ENCODE data around the gene LDLR. TPM values are rescaled to one million over a fixed set of nuclear protein-coding genes. Genes with fewer than 3 reads are reported as not detected.
"Not testable (repeated sequence)": the region's sequence is repeated elsewhere in the genome, so short reads cannot be mapped to it uniquely, and the experiment has no call there.

The LDLR gene
- total RNA-seq, 3 donors from 2014 or later: 36.2 to 40.7 (median 39.0) TPM

GRCh38 chr19:11154683-11155047, 65.4 kb downstream of the LDLR start:
- H3K36me3 Mint-ChIP-seq (ENCODE audit: insufficient read depth): no peaks in the 10 kb centered on the region
- ATAC-seq (no peak), DNase-seq (no peak)

GRCh38 chr19:11155373-11156120, 66.3 kb downstream of the LDLR start, which contains the start of gene SPC24:
SPC24 (minus strand) TSS chr19:11155782; CDS start chr19:11155776, 6 bp downstream.
- peak; percentile 99 for ATAC-seq
- Mint-ChIP-seq H3K36me3 (ENCODE audit: insufficient read depth) (no peaks in the 10 kb centered on the region), H3K9me3 (no peaks in the 10 kb centered on the region), H3K4me3 (peak within 1 kb of the TSS; percentile 83), H3K4me1 (ENCODE audit: low read depth) (peaks cover 10% of the 10 kb centered on the region), H3K27me3 (ENCODE audit: low read depth) (no peaks in the 10 kb centered on the region)
- DNase-seq: peak; percentile 80

More at GRCh38 chr19:11154683-11155047, 65.4 kb downstream of the LDLR start:
- Mint-ChIP-seq H3K4me1 (ENCODE audit: low read depth) (peaks cover 10% of the 10 kb centered on the region), H3K9me3 (no peaks in the 10 kb centered on the region), H3K27me3 (ENCODE audit: low read depth) (no peaks in the 10 kb centered on the region), H3K4me3 (peak overlapping the region; percentile 83)

GRCh38 chr19:11159598-11160439, 70.6 kb downstream of the LDLR start:
- H3K4me3 Mint-ChIP-seq: no peak overlapping the region
- no peak for DNase-seq
- H3K36me3 Mint-ChIP-seq (ENCODE audit: insufficient read depth): no peaks in the 10 kb centered on the region
- H3K4me1 Mint-ChIP-seq (ENCODE audit: low read depth): peaks cover 4% of the 10 kb centered on the region
- no peaks in the 10 kb centered on the region for H3K9me3 Mint-ChIP-seq
- no peaks in the 10 kb centered on the region for H3K27me3 Mint-ChIP-seq (ENCODE audit: low read depth)
- ATAC-seq: no peak

GRCh38 chr19:11160440-11160768, 71.1 kb downstream of the LDLR start:
- not testable (repeated sequence) for DNase-seq; ATAC-seq; H3K27me3 Mint-ChIP-seq (ENCODE audit: low read depth); H3K36me3 Mint-ChIP-seq (ENCODE audit: insufficient read depth); H3K9me3 Mint-ChIP-seq; H3K4me1 Mint-ChIP-seq (ENCODE audit: low read depth); H3K4me3 Mint-ChIP-seq

- Mint-ChIP-seq H3K4me1 (ENCODE audit: low read depth) (no peaks in the 10 kb centered on the region), H3K4me3 (no peak overlapping the region)
Measured at GRCh38 chr19:11164296-11164695, 75.0 kb downstream of the LDLR start.

GRCh38 chr19:11164879-11165406, 75.7 kb downstream of the LDLR start:
- no peaks in the 10 kb centered on the region for H3K9me3 Mint-ChIP-seq
- DNase-seq: no peak
- H3K4me3 Mint-ChIP-seq: no peak overlapping the region
- no peaks in the 10 kb centered on the region for H3K36me3 Mint-ChIP-seq (ENCODE audit: insufficient read depth)
- H3K27me3 Mint-ChIP-seq (ENCODE audit: low read depth): no peaks in the 10 kb centered on the region
- no peak for ATAC-seq
- H3K4me1 Mint-ChIP-seq (ENCODE audit: low read depth): no peaks in the 10 kb centered on the region

More at GRCh38 chr19:11164296-11164695, 75.0 kb downstream of the LDLR start:
- H3K36me3 Mint-ChIP-seq (ENCODE audit: insufficient read depth): no peaks in the 10 kb centered on the region
- H3K27me3 Mint-ChIP-seq (ENCODE audit: low read depth): no peaks in the 10 kb centered on the region
- DNase-seq: no peak
- no peak for ATAC-seq
- H3K9me3 Mint-ChIP-seq: no peaks in the 10 kb centered on the region

- Mint-ChIP-seq H3K4me1 (ENCODE audit: low read depth) (no peaks in the 10 kb centered on the region), H3K4me3 (no peak overlapping the region), H3K36me3 (ENCODE audit: insufficient read depth) (no peaks in the 10 kb centered on the region), H3K27me3 (ENCODE audit: low read depth) (no peaks in the 10 kb centered on the region), H3K9me3 (no peaks in the 10 kb centered on the region)
- ATAC-seq (no peak), DNase-seq (no peak)
Measured at GRCh38 chr19:11165486-11166030, 76.3 kb downstream of the LDLR start.

- no peaks in the 10 kb centered on the region for H3K36me3 Mint-ChIP-seq (ENCODE audit: insufficient read depth)
- ATAC-seq (no peak), DNase-seq (no peak)
- no peaks in the 10 kb centered on the region for H3K27me3 Mint-ChIP-seq (ENCODE audit: low read depth)
- H3K4me1 Mint-ChIP-seq (ENCODE audit: low read depth): no peaks in the 10 kb centered on the region
- no peak overlapping the region for H3K4me3 Mint-ChIP-seq
- no peaks in the 10 kb centered on the region for H3K9me3 Mint-ChIP-seq
Measured at GRCh38 chr19:11166281-11167142, 77.2 kb downstream of the LDLR start.

GRCh38 chr19:11168568-11168967, 79.3 kb downstream of the LDLR start:
- Mint-ChIP-seq H3K9me3 (no peaks in the 10 kb centered on the region), H3K4me3 (no peak overlapping the region), H3K27me3 (ENCODE audit: low read depth) (no peaks in the 10 kb centered on the region), H3K4me1 (ENCODE audit: low read depth) (no peaks in the 10 kb centered on the region), H3K36me3 (ENCODE audit: insufficient read depth) (no peaks in the 10 kb centered on the region)
- ATAC-seq (no peak), DNase-seq (no peak)

- no peak for DNase-seq
- no peak for ATAC-seq
- Mint-ChIP-seq H3K4me3 (no peak overlapping the region), H3K36me3 (ENCODE audit: insufficient read depth) (no peaks in the 10 kb centered on the region), H3K4me1 (ENCODE audit: low read depth) (no peaks in the 10 kb centered on the region), H3K9me3 (no peaks in the 10 kb centered on the region), H3K27me3 (ENCODE audit: low read depth) (no peaks in the 10 kb centered on the region)
Measured at GRCh38 chr19:11169896-11170678, 80.8 kb downstream of the LDLR start.

GRCh38 chr19:11171144-11171543, 81.9 kb downstream of the LDLR start:
- ATAC-seq: no peak
- no peak overlapping the region for H3K4me3 Mint-ChIP-seq
- no peaks in the 10 kb centered on the region for H3K4me1 Mint-ChIP-seq (ENCODE audit: low read depth)

GRCh38 chr19:11172576-11172975, 83.3 kb downstream of the LDLR start:
- no peak for ATAC-seq

More at GRCh38 chr19:11171144-11171543, 81.9 kb downstream of the LDLR start:
- Mint-ChIP-seq H3K36me3 (ENCODE audit: insufficient read depth) (no peaks in the 10 kb centered on the region), H3K9me3 (no peaks in the 10 kb centered on the region), H3K27me3 (ENCODE audit: low read depth) (no peaks in the 10 kb centered on the region)
- DNase-seq: no peak

GRCh38 chr19:11173516-11174155, 84.4 kb downstream of the LDLR start:
- ATAC-seq (no peak), DNase-seq (no peak)
- Mint-ChIP-seq H3K9me3 (no peaks in the 10 kb centered on the region), H3K4me3 (no peak overlapping the region), H3K27me3 (ENCODE audit: low read depth) (peaks cover 2% of the 10 kb centered on the region), H3K4me1 (ENCODE audit: low read depth) (no peaks in the 10 kb centered on the region), H3K36me3 (ENCODE audit: insufficient read depth) (no peaks in the 10 kb centered on the region)

More at GRCh38 chr19:11172576-11172975, 83.3 kb downstream of the LDLR start:
- Mint-ChIP-seq H3K4me3 (no peak overlapping the region), H3K9me3 (no peaks in the 10 kb centered on the region), H3K36me3 (ENCODE audit: insufficient read depth) (no peaks in the 10 kb centered on the region), H3K27me3 (ENCODE audit: low read depth) (no peaks in the 10 kb centered on the region), H3K4me1 (ENCODE audit: low read depth) (no peaks in the 10 kb centered on the region)
- DNase-seq: no peak
